HCT116 (cell line): ENCODE data around the gene LRPPRC. TPM values are rescaled to one million over a fixed set of nuclear protein-coding genes. Genes with fewer than 3 reads are reported as not detected.

Experiments
- ATAC-seq: fragments of 200-7000 bp; cut with Tn5 transposase; 2 replicates; pipeline ENCODE4 v1.9.1; 2020; ENCODE audit warnings: mild to moderate bottlenecking, moderate library complexity
- BruUV-seq: library from RNA; stranded (reverse); fragments of 400-500 nt; replicated peaks from 2 replicates; lab custom pipeline; 2021; lab: Mats Ljungman, UMichigan
- CTCF ChIA-PET: fragments of 300-600 bp; sonication (Branson Sonifier 250); formaldehyde crosslinking; loops from one replicate; lab custom pipeline; 2021; ENCODE audit warnings: antibody characterized with exemption; lab: Charles Lee
- POLR2A ChIA-PET: fragments of 300-600, 350-600 bp; sonication (Branson Sonifier 250); formaldehyde crosslinking; loops from one replicate; lab custom pipeline; 2021; ENCODE audit warnings: antibody characterized with exemption; lab: Charles Lee
- RAD21 ChIA-PET, 2 experiments: fragments of 300-600 bp; sonication (Branson Sonifier 250); formaldehyde crosslinking; loops; one replicate each; lab custom pipeline; 2023; ENCODE audit warnings: low total read pairs in 2 of 2; ENCODE audit not compliant: uncharacterized antibody in 2 of 2, unreplicated experiment in 2 of 2, low non-redundant PET in 1 of 2; lab: Charles Lee
- DNase-seq: peaks from one replicate; pipeline ENCODE4 v3.0.0-alpha.2; 2010; ENCODE audit warnings: low read depth, low spot score
- H2AFZ ChIP-seq: fragments of 200-600 bp; shearing (Covaris generic), sonication (generic); 2 replicates; pipeline ENCODE4 v1.6.1; 2017; ENCODE audit warnings: low read depth, mixed run types, mixed read lengths, antibody characterized with exemption, low read length; ENCODE audit not compliant: poor library complexity, severe bottlenecking
- H3K27ac ChIP-seq: 2 replicates; pipeline ENCODE4 v1.5.1; 2012; ENCODE audit warnings: low read depth, low read length
- H3K27me3 ChIP-seq: fragments of 200-600 bp; sonication (generic); 2 replicates; pipeline ENCODE4 v1.6.1; 2016; ENCODE audit warnings: mixed run types, low read length, mixed read lengths; ENCODE audit not compliant: insufficient read depth
- H3K36me3 ChIP-seq, 2 experiments: fragments of 200-500 bp in 1 of 2; fragments of 200-600 bp in 1 of 2; sonication (Bioruptor generic) in 1 of 2; sonication (generic) in 1 of 2; 2 replicates each; pipeline versions ENCODE4 v1.5.1 to v1.6.1; 2014 to 2016; ENCODE audit warnings: low read length in 2 of 2, inconsistent platforms in 1 of 2, mixed read lengths in 1 of 2, mixed run types in 1 of 2; ENCODE audit not compliant: insufficient read depth in 2 of 2, control insufficient read depth in 1 of 2
- H3K4me1 ChIP-seq, 2 experiments: fragments of 200-600 bp in 1 of 2; sonication (generic) in 1 of 2; 2 replicates each; pipeline versions ENCODE4 v1.5.1 to v1.6.1; 2012 to 2017; ENCODE audit warnings: low read length in 2 of 2, inconsistent platforms in 1 of 2, mild to moderate bottlenecking in 1 of 2, mixed read lengths in 1 of 2, mixed run types in 1 of 2, moderate library complexity in 1 of 2; ENCODE audit not compliant: insufficient read depth in 2 of 2, control insufficient read depth in 1 of 2
- H3K4me2 ChIP-seq: fragments of 200-600 bp; sonication (generic); 2 replicates; pipeline ENCODE4 v1.6.1; 2017; ENCODE audit warnings: mixed run types, low read length, mixed read lengths
- H3K4me3 ChIP-seq, 2 experiments: fragments of 200-600 bp in 1 of 2; sonication (generic) in 1 of 2; replicated peaks in 1 of 2; 2 replicates each; pipeline ENCODE4 v1.5.1; 2011 to 2016; ENCODE audit warnings: low read length in 2 of 2, control low read depth in 1 of 2, low read depth in 1 of 2, mild to moderate bottlenecking in 1 of 2, mixed read lengths in 1 of 2, mixed run types in 1 of 2
- H3K79me2 ChIP-seq: fragments of 200-600 bp; sonication (generic); 2 replicates; pipeline ENCODE4 v1.6.1; 2017; ENCODE audit warnings: mild to moderate bottlenecking, mixed run types, low read length, moderate library complexity, mixed read lengths; ENCODE audit not compliant: insufficient read depth
- H3K9ac ChIP-seq: fragments of 200-600 bp; sonication (generic); 2 replicates; pipeline ENCODE4 v1.6.1; 2016; ENCODE audit warnings: low read length, mixed read lengths
- H3K9me2 ChIP-seq: fragments of 200-600 bp; sonication (generic), shearing (Covaris generic); 2 replicates; pipeline ENCODE4 v1.6.1; 2017; ENCODE audit warnings: mixed run types, mild to moderate bottlenecking, moderate library complexity; ENCODE audit not compliant: insufficient read depth
- H3K9me3 ChIP-seq, 2 experiments: fragments of 200-500 bp in 1 of 2; fragments of 200-600 bp in 1 of 2; sonication (Bioruptor generic) in 1 of 2; sonication (generic) in 1 of 2; 2 replicates each; pipeline ENCODE4 v1.6.1; 2014 to 2017; ENCODE audit warnings: low read length in 2 of 2, mixed read lengths in 2 of 2, inconsistent platforms in 1 of 2, low read depth in 1 of 2, mild to moderate bottlenecking in 1 of 2, mixed run types in 1 of 2, moderate library complexity in 1 of 2; ENCODE audit not compliant: control insufficient read depth in 1 of 2, insufficient read depth in 1 of 2
- H4K20me1 ChIP-seq: fragments of 200-600 bp; sonication (generic), shearing (Covaris generic); 2 replicates; pipeline ENCODE4 v1.6.1; 2017; ENCODE audit warnings: mixed run types, mild to moderate bottlenecking, moderate library complexity; ENCODE audit not compliant: insufficient read depth
- ATF3 ChIP-seq: IDR thresholded peaks from 2 replicates; pipeline ENCODE4 v1.6.1; 2012
- CEBPB ChIP-seq: IDR thresholded peaks from 2 replicates; pipeline ENCODE4 v1.6.1; 2012; ENCODE audit warnings: low read depth
- EZH2 ChIP-seq: fragments of 200-600 bp; sonication (generic); IDR thresholded peaks from 2 replicates; pipeline ENCODE4 v1.6.1; 2017; ENCODE audit warnings: antibody characterized with exemption, mixed run types
- EZH2phosphoT487 ChIP-seq: fragments of 200-600 bp; IDR thresholded peaks from 2 replicates; pipeline ENCODE4 v1.6.1; 2018; ENCODE audit warnings: antibody characterized with exemption, borderline replicate concordance
- FOSL1 ChIP-seq: IDR thresholded peaks from 2 replicates; pipeline ENCODE4 v1.6.1; 2012; ENCODE audit warnings: low read depth
- JUND ChIP-seq: IDR thresholded peaks from 2 replicates; pipeline ENCODE4 v1.6.1; 2012
- MAX ChIP-seq: IDR thresholded peaks from 2 replicates; pipeline ENCODE4 v1.6.1; 2012
- POLR2A ChIP-seq: IDR thresholded peaks from 2 replicates; pipeline ENCODE4 v1.7.0; 2011; ENCODE audit warnings: borderline replicate concordance; ENCODE audit not compliant: insufficient read depth, insufficient read length; ENCODE audit errors: extremely low read depth
- POLR2AphosphoS5 ChIP-seq: IDR thresholded peaks from 2 replicates; pipeline ENCODE4 v1.6.1; 2011; ENCODE audit warnings: mild to moderate bottlenecking, low read depth, low read length, moderate library complexity
- RAD21 ChIP-seq: IDR thresholded peaks from 2 replicates; pipeline ENCODE4 v1.6.1; 2012; ENCODE audit warnings: low read depth, mild to moderate bottlenecking
- SIN3A ChIP-seq: IDR thresholded peaks from 2 replicates; pipeline ENCODE4 v1.6.1; 2012; ENCODE audit warnings: low read depth
- SRF ChIP-seq: IDR thresholded peaks from 2 replicates; pipeline ENCODE4 v1.6.1; 2012; ENCODE audit warnings: low read depth
- TCF7L2 ChIP-seq: IDR thresholded peaks from 2 replicates; pipeline ENCODE4 v1.7.0; 2011; ENCODE audit warnings: borderline replicate concordance, inconsistent platforms; ENCODE audit not compliant: insufficient read depth, insufficient read length; ENCODE audit errors: extremely low read depth
- YY1 ChIP-seq: IDR thresholded peaks from 2 replicates; pipeline ENCODE4 v1.6.1; 2011; ENCODE audit warnings: low read length, low read depth, moderate library complexity, mild to moderate bottlenecking; ENCODE audit not compliant: insufficient replicate concordance; ENCODE audit errors: extremely low read depth
- ZFX ChIP-seq: fragments of 450-650 bp; IDR thresholded peaks from 2 replicates; pipeline ENCODE4 v1.6.1; 2017
- ZNF274 ChIP-seq: fragments of 200-500 bp; sonication (Bioruptor generic); IDR thresholded peaks from 2 replicates; pipeline ENCODE4 v1.6.1; 2014; ENCODE audit warnings: mild to moderate bottlenecking, low read depth, low read length, inconsistent platforms
- intact Hi-C: fragments of 100-400 bp; cut with micrococcal nuclease; formaldehyde crosslinking; loops from 2 replicates; pipeline ENCODE4 v1.10.0; 2022
- total RNA-seq: library from RNA; stranded (reverse); gene quantifications from one replicate; pipeline ENCODE4 v1.2.1, GENCODE V29; 2021; ENCODE audit not compliant: unreplicated experiment
- TF ChIP-seq, protein P1 (sequence below): IDR thresholded peaks from 2 replicates; pipeline ENCODE4 v1.6.1; 2011; ENCODE audit warnings: mild to moderate bottlenecking, low read length, moderate library complexity; ENCODE audit not compliant: insufficient replicate concordance; ENCODE audit errors: extremely low read depth

LRPPRC gene
- total RNA-seq, 1 experiment from 2014 or later: 210 TPM

DNA sequence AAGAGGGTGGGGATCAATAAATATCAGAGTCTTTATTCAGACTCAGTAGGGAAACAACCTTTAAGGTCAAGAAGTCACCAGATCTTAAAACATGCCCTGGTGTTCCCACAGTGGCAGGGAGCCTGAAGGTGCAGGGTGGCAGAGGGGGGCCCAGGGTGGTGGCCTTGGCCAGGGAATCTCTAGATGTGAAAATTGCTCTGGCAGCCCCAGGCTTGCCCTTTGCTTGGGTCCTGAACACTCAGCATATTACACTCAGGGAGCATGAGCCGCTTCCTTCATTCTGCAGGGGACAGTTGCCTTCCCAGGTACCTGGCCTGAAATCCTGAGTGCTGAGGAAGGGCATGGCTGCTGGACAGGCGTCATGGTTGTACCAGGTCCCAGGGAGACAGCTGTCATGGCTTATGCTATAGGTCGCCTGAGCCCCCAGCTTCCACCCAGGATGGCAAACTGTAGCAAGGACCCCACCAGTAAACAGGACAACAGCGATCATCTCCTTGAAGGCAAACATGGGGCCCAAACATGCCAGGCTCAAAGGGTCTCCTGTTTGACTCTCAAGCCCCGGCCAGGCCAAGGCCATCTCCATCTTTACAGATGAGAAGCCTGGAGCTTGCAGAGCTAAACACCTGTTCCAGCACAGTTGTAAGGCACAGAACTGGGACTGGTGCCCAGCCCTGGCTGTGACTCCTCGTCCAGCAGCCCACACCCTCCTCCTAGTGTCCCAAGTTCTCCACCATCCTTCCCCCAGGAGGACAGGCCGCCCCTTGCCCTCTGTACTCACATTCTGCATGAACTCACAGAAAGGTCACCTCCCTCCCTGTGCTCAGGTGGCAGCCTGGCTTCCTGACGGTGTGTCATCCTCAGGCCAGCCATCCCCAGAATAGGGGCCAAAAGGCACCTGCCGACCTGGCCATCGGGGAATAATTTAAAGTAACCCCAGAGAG lies 142.4 kb downstream of the LRPPRC start:
- Histone ChIP-seq H3K79me2 (no peaks in the 10 kb centered on the region), H3K4me2 (no peak overlapping the region), H3K9ac (no peak overlapping the region), H2AFZ (no peak overlapping the region), H3K4me3 (no peak overlapping the region), H3K9me3 (no peaks in the 10 kb centered on the region), H3K27ac (no peak overlapping the region), H3K9me2 (no peaks in the 10 kb centered on the region), H4K20me1 (no peaks in the 10 kb centered on the region), H3K36me3 (no peaks in the 10 kb centered on the region), H3K27me3 (peaks cover 40% of the 10 kb centered on the region), H3K4me1 (peaks cover 0 to under 1% of the 10 kb centered on the region in 2 experiments; a peak in 1 of 4 replicates)
- no TSS peak for BruUV-seq
- ChIA-PET CTCF (no interaction called here), POLR2A (no interaction called here), RAD21 (no interaction called here)
- DNase-seq: no peak
- intact Hi-C loops: no loop called here
- ATAC-seq: no peak
- TF ChIP-seq RAD21 (no peak), POLR2A (no peak), ATF3 (no peak)

DNA sequence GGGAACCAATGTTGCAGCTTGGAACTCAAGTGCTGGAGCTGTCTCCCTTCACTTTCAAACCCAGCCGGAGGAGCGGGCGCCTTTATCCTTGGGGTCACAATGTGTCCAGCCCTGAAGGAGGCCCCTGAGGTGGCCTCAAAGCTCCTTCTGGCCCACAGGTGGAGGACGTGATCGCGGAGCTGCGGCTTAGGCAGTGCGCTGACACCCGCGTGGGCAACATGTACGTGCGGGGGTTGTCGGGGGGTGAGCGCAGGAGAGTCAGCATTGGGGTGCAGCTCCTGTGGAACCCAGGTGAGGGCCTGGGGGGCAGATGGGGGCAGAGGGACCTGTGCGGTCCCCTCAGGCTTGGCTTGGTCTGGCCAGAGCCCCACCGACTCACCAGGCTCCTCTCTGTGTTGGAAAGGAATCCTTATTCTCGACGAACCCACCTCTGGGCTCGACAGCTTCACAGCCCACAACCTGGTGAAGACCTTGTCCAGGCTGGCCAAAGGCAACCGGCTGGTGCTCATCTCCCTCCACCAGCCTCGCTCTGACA lies 143.5 kb downstream of the LRPPRC start:
- CTCF ChIA-PET: no interaction called here
- H3K9ac ChIP-seq: no peak overlapping the region
- peaks cover 0 to 8% of the 10 kb centered on the region in 2 experiments; a peak in 2 of 4 replicates for H3K4me1 ChIP-seq
- BruUV-seq: no TSS peak
- RAD21 ChIA-PET: no interaction called here
- H3K9me3 ChIP-seq: no peaks in the 10 kb centered on the region
- no peak overlapping the region for H2AFZ ChIP-seq
- H4K20me1 ChIP-seq: no peaks in the 10 kb centered on the region
- H3K27ac ChIP-seq: no peak overlapping the region
- no peaks in the 10 kb centered on the region for H3K79me2 ChIP-seq
- H3K36me3 ChIP-seq: no peaks in the 10 kb centered on the region
- H3K4me3 ChIP-seq: no peak overlapping the region
- DNase-seq (no peak), ATAC-seq (no peak)
- POLR2A ChIA-PET: no interaction called here
- H3K9me2 ChIP-seq: no peaks in the 10 kb centered on the region
- no peak overlapping the region for H3K4me2 ChIP-seq
- H3K27me3 ChIP-seq: peaks cover 28% of the 10 kb centered on the region
- intact Hi-C loops: no loop called here
- TF ChIP-seq ZNF274: no peak
- TF ChIP-seq, protein P1, sequence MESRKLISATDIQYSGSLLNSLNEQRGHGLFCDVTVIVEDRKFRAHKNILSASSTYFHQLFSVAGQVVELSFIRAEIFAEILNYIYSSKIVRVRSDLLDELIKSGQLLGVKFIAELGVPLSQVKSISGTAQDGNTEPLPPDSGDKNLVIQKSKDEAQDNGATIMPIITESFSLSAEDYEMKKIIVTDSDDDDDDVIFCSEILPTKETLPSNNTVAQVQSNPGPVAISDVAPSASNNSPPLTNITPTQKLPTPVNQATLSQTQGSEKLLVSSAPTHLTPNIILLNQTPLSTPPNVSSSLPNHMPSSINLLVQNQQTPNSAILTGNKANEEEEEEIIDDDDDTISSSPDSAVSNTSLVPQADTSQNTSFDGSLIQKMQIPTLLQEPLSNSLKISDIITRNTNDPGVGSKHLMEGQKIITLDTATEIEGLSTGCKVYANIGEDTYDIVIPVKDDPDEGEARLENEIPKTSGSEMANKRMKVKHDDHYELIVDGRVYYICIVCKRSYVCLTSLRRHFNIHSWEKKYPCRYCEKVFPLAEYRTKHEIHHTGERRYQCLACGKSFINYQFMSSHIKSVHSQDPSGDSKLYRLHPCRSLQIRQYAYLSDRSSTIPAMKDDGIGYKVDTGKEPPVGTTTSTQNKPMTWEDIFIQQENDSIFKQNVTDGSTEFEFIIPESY: no peak
- no peak for TF ChIP-seq MAX
- TF ChIP-seq ZFX: no peak
- TF ChIP-seq ATF3: no peak
- no peak for TF ChIP-seq EZH2
- TF ChIP-seq JUND: no peak
- TF ChIP-seq FOSL1: no peak
- no peak for TF ChIP-seq SIN3A
- TF ChIP-seq SRF: no peak
- no peak for TF ChIP-seq POLR2AphosphoS5
- TF ChIP-seq YY1: no peak
- TF ChIP-seq CEBPB: no peak
- TF ChIP-seq EZH2phosphoT487: no peak
- no peak for TF ChIP-seq RAD21
- TF ChIP-seq TCF7L2: no peak
- TF ChIP-seq POLR2A: no peak
